Forelimb muscle (tissue), 1 donor: ENCODE measurements around the gene TERT. TPM values are rescaled to one million over a fixed set of nuclear protein-coding genes. Genes with fewer than 3 reads are reported as not detected.

Experiments used
- DNase-seq: peaks from one replicate; pipeline ENCODE4 v3.0.0-alpha.2; 2013; ENCODE audit warnings: low read depth
- polyA plus RNA-seq: library from polyadenylated mRNA; unstranded; fragments of 120-200 nt; gene quantifications from one replicate; pipeline ENCODE4 v1.2.1, GENCODE V29; 2013; ENCODE audit not compliant: insufficient read length

TERT gene
- polyA plus RNA-seq, 1 donor: not detected

GRCh38 chr5:1219098-1219767, 75.6 kb downstream of the TERT start:
- no peak for DNase-seq

DNA sequence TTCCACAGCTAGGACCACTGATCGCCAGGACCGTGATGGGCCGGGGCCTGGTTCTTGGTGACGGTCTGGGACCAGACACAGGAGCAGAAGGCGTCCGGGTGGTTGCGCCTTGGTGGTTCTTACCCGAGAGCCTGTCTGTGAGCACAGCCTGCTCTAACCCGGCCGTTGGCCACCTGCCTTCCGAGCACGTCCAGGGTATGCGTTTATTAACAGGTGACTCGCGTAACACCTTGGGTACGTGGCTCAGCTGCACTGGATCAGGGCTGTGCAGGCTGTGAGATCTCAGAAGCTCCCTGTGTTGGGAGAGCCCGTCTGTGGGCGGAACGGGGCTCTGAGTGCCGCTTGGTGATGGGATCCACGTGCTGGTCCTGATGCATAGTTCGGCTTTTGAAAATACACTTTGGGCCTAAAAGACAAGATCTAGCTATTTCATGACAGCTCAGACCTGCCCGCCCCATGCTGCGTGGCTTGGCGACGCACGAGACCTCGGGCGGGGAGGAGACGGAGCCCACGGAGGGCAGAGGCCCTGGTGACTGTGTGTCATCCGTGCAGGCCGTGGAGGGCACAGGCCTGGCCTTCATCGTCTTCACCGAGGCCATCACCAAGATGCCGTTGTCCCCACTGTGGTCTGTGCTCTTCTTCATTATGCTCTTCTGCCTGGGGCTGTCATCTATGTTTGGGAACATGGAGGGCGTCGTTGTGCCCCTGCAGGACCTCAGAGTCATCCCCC, 76.4 kb downstream of the TERT start:
- no peak for DNase-seq

GRCh38 chr5:1217596-1218206, 77.2 kb downstream of the TERT start:
- DNase-seq: no peak

DNA sequence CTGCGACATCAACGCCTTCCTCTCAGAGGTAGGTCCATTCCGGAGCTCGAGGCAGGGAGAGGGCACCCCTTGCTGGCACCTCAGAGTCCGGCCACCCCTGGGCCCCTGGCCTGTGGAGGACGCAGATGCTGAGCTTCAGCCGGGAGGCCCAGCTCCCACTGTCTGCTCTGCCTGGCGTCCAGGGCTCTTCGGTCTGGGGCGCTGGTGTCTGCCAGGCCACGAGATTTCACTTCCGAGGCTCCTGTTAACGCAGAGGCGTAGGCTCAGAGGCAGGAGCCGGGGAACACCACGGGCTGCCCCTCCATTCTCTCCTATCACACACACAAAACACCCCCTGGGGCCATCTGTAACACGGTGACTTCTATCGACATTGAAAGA, 78.0 kb downstream of the TERT start:
- no peak for DNase-seq

DNA sequence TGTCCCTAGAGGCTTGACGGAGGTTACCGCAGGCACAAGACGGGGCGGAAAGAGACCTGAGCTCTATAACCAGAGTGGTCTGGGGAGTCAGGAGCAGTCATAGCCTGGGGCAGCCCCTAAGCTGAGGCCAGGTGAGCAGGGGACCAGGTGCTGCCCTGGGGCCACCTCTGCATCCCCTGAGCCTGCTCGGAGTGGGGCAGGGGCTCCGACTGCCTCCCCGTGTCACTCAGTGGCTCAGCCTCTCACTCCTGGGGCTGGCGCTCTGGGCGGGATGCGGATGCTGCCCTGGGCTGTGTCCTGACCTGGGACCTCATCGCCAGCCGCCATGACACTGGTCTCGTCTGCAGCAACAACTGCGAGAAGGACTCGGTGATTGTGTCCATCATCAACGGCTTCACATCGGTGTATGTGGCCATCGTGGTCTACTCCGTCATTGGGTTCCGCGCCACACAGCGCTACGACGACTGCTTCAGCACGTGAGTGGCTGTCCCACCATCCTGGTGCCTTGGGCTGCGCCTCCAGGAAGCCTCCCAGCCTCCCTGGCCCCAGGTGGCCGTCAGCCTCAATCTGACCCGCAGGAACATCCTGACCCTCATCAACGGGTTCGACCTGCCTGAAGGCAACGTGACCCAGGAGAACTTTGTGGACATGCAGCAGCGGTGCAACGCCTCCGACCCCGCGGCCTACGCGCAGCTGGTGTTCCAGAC, 78.5 kb downstream of the TERT start:
- DNase-seq: no peak

DNA sequence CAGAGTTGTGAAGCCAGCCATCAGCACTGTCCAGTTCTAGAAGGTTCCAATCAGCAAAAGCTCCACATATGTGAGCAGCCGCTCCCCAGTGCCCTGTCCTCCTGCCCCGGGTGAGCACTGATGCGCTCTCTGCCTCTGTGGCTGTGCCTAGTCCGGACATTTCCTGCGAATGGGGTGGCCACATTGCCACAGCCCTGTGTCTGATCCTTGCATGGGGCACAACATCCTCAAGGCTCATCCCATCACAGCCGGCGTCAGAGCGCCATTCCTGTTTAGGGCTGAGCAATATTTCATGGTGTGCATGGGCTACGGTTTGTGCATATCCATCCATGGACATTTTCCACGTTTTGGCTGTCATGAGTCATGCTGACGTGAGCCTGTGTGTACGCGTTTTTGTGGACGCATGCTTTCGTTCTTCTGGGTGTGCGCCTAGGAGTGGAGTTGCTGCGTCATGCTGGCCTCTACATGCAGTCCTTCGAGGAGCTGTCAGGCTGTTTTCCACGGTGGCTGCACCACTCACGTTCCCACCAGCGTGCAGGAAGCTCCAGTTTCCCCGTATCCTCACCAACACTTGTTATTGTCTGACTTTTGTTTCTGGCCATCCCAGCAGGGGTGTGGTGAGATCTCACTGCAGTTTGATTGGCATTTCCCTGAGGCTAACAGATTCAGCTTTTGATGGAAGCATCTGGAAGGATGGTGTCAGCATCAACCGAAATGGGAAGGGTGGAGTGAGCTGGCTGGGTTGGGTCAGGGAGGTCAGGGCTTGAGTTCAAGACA, 79.4 kb downstream of the TERT start:
- no peak for DNase-seq

DNA sequence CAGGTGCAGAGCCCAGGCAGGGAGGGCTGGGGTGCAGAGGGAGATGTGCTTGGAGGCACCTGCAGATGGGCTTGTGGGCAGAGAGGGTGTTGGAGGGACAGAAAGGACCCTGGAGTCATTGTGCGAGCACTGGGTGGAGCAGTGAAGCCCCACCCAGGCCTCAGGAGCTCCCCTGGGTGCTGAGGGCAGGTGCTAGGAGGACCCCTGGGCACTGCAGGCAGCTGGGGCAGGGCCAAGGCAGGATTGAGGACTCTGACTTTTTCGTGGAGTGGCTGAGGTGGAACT, 80.0 kb downstream of the TERT start:
- DNase-seq: no peak

DNA sequence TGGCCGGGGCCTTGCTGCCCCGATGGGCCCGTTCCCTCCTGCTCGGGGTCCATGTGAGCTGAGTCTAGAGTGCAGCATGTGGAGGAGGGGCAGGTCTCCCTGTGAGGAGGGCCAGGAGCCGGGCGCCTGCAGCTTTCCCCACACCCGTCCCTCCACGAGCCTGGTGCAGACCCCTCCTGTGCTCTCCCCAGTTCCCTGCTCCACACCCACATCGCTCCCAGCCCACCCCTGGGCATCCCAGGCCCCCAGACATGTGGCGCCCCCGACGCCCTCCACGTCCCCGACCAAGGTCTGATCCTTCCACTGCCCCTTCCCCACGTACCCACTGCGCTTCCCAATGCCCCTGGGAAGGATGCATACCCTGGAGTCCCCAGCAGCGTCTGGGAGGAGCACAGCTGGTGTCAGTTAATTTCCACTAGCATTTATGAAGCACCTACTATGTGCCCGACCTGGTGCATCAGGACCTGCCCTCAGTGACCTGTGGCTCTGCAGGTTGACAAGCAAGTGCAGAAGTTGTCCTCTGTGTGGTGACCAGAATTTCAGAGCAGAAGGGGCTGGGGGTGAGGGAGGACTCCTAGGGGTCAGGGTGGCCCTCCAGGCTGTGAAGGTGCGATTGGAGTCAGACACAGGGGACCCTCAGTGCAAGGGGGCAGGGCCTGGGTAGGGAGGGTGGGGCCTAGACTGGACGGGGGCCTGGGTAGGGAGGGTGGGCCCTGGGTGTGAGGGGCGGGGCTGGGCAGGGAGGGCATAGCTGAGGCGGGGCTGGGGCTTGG, 80.5 kb downstream of the TERT start:
- DNase-seq: no peak

GRCh38 chr5:1213508-1214162, 81.2 kb downstream of the TERT start:
- DNase-seq: no peak

- DNase-seq: no peak
Measured at GRCh38 chr5:1212881-1213280, 82.0 kb downstream of the TERT start.

DNA sequence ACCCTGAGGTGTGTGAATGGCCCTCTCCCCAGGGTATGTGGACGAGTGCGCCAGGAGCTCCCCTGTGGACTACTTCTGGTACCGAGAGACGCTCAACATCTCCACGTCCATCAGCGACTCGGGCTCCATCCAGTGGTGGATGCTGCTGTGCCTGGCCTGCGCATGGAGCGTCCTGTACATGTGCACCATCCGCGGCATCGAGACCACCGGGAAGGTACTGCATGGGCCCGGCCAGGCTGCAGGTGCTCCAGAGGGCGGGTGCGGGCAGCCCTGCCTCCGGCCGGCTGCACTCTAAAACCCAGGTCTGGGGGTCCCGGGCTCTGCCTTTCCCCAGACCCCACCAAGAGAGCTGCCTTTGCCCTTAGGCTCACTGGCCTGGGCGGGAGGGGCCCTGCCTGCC, 82.6 kb downstream of the TERT start:
- DNase-seq: no peak

- DNase-seq: no peak
Measured at GRCh38 chr5:1211701-1212100, 83.2 kb downstream of the TERT start.

GRCh38 chr5:1210832-1211251, 84.0 kb downstream of the TERT start:
- no peak for DNase-seq

DNA sequence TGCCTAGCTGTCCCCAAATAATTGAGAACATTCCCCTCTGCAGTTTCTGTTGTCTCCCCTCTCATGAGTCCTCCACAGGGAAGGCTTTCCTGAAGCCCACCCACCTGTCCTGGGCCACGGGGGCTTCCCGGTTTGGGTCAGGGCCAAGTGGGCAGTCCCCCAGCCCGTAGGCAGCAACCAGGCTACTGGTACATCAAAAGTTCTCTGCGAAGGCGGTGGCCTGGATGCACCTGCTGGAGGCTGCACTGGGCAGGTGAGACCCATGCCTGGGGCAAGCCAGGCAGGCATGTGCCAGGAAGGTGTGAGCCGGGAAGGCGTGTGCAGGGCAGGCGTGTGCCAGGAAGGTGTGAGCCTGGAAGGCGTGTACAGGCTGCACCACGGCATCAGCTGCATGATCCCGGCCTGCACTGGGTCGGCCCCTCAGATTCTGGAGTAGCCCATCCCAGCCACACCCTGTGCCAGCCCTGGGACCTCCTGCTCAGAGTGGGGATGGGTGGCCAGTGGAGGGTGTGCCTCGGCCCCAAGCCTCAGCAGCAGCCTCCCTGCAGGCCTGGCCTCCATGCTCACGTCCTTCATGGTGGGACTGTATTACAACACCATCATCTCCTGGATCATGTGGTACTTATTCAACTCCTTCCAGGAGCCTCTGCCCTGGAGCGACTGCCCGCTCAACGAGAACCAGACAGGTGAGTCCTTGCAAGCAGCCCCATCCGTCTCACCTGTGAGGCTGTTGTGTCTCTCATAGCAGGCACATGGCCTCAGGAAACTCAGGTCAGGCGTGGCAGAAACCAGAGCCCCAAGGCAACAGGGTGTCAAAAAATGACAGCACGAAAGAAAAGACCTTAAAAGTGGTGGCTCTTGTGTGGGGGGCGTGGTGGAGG, 84.7 kb downstream of the TERT start:
- DNase-seq: no peak

GRCh38 chr5:1209489-1209852, 85.4 kb downstream of the TERT start:
- DNase-seq: no peak

DNA sequence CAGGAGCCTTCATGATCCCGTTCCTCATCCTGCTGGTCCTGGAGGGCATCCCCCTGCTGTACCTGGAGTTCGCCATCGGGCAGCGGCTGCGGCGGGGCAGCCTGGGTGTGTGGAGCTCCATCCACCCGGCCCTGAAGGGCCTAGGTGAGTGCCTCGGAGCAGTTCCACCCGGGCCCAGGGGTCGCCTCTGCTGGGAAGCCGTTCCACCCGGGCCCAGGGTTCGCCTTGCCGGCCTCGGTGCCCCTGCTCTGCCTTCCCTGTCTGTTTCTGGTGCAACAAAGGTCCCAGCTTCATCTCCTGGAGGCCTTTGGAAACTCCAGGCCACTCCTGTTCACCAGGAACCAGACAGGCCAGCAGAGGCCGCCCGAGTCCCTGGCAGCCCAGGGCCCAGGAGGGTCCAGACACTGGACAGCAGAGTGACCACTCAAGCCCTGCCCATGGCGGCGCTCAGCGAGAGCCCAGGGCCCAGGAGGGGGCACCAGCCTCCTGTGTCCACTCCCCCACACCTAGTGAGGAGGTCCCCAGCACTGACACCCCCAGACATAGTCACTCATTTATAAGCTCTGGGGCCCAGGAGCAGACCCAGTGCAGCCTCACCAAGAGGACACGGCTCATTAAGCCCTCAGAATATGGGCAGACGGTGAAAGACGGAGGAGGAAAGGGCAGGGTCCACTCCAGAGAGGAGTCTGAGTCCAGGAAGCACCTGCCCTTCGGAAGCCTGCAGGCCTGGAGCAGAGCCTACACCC, 86.0 kb downstream of the TERT start:
- no peak for DNase-seq

- DNase-seq: no peak
Measured at GRCh38 chr5:1208221-1208742, 86.6 kb downstream of the TERT start.

- no peak for DNase-seq
Measured at GRCh38 chr5:1207555-1207954, 87.3 kb downstream of the TERT start.
